ENCODE results near the gene HSD17B3. TPM values are rescaled to one million over a fixed set of nuclear protein-coding genes. Genes with fewer than 3 reads are reported as not detected.
"Not testable (repeated sequence)": the region's sequence is repeated elsewhere in the genome, so short reads cannot be mapped to it uniquely, and the experiment has no call there.

The HSD17B3 gene
- total RNA-seq, 3 donors from 2014 or later, result not detected

DNA sequence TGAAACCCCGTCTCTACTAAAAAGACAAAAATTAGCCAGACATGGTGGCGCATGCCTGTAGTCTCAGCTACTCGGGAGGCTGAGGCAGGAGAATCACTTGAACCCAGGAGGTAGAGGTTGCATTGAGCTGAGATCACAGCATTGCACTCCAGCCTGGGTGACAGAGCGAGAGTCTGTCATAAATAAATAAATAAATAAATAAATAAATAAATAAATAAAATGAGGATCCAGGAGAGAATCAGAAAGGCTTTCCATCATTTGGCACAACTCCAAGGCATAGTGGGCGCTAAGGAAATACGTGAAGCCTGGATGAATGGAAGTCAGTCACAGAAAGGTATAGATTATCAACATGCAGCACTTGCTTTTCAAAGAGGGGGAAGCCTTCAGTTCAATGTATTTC is 65.6 kb downstream of the HSD17B3 start:
- DNase-seq; H3K4me3 Mint-ChIP-seq; ATAC-seq; H3K4me1 Mint-ChIP-seq (ENCODE audit: low read depth); H3K9me3 Mint-ChIP-seq; H3K36me3 Mint-ChIP-seq (ENCODE audit: insufficient read depth): not testable (repeated sequence)
- H3K27me3 Mint-ChIP-seq (ENCODE audit: low read depth), result peaks cover 55% of the 10 kb centered on the region

DNA sequence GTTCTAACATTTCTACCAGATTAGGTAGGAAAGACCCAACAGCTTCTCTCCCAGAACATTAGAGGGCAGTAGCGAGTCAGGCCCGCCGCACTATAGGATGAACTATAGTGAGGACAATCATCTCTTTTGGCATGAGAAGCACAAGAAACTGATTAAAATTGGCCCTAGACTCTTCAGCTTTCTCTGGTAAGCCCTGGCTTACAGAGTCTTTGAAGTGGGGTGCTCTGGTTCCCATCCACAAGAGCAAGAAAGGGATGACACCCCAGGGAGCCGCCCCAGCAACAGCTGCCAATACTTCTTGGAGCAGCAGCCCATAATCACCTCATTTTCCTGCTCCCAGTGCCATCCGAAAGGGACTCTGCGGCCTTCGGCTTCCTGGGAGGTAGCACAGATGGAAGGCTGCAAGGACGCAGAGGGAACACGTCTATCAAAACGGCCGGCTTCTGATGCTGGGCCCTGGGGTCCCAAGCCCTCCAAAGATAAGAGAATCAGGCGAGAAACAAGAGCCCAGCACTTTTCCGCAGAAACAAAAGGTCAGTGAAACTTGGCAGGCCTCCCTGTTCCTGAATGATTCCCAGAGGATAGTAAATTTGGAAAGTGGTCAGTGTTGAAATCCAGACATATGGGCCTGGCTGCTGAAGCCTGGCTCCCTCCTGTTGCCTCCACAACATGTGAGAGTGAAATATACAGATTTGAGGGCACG is 69.3 kb downstream of the HSD17B3 start:
- Mint-ChIP-seq H3K36me3 (ENCODE audit: insufficient read depth) (no peaks in the 10 kb centered on the region), H3K4me1 (ENCODE audit: low read depth) (peaks cover 2% of the 10 kb centered on the region), H3K4me3 (no peak overlapping the region), H3K27me3 (ENCODE audit: low read depth) (peaks cover 28% of the 10 kb centered on the region), H3K9me3 (no peaks in the 10 kb centered on the region)
- peak; percentile 79 to 80 for ATAC-seq
- DNase-seq, result no peak

DNA sequence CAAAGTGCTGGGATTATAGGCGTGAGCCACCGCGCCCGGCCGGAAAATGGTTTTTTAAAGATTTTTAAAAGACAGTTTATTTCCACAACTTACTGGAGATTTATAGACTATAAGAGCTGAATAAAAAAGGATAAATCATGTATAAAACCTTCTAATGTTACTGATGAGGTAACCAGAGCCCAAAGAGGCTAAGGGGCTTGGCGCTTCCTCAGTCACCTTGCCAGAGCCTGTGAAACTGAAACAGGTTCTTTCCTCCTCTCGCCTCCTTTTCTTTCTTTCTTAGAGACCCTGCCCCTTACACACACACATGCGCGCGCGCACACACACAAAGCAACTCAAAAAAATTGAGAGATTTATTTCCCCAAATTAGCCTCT is 69.8 kb downstream of the HSD17B3 start:
- no peaks in the 10 kb centered on the region for H3K9me3 Mint-ChIP-seq
- DNase-seq, result no peak
- H3K4me1 Mint-ChIP-seq (ENCODE audit: low read depth), result peaks cover 2% of the 10 kb centered on the region
- no peak for ATAC-seq
- no peaks in the 10 kb centered on the region for H3K36me3 Mint-ChIP-seq (ENCODE audit: insufficient read depth)
- H3K27me3 Mint-ChIP-seq (ENCODE audit: low read depth), result peaks cover 23% of the 10 kb centered on the region
- H3K4me3 Mint-ChIP-seq, result no peak overlapping the region

DNA sequence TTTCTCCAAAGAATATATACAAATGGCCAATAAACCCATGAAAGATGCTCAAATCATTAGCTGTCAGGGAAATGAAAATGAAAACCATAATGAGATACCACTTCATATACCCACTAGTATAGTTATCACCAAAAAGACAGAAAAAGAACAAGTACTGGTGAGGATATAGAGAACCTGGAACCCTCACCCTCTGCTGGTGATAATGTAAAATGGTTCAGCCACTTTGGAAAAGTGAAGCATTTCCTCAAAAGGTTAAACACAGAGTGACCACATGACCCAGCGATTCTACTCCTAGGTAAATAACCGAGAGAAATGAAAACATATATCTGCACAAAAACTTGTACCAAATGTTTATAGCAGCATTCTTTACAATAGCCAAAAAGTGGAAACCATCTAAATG is 72.0 kb downstream of the HSD17B3 start:
- Mint-ChIP-seq H3K36me3 (ENCODE audit: insufficient read depth) (no peaks in the 10 kb centered on the region), H3K4me3 (no peak overlapping the region), H3K27me3 (ENCODE audit: low read depth) (peaks cover 19% of the 10 kb centered on the region), H3K4me1 (ENCODE audit: low read depth) (peaks cover 2% of the 10 kb centered on the region), H3K9me3 (no peaks in the 10 kb centered on the region)
- ATAC-seq (no peak), DNase-seq (no peak)

DNA sequence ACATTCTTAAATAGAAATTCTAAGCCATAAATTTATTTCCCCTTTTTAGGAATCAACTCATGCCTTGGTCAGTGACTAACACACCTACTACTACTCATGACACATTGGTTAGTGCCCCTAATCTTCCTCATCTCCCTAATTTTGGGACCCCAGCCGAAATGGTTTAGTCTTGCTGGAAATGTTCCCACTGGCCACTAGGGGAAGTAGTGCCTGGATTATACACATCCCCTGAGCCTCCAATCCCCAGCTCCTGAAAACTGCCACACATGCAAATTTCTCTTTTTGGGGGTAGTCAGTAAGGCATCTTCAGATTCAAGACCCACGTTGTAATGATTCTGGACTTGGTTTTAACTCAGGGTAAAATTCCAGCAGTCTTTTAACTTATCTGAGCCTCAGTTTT is 79.8 kb downstream of the HSD17B3 start:
- Mint-ChIP-seq H3K27me3 (ENCODE audit: low read depth) (peaks cover 43% of the 10 kb centered on the region), H3K4me3 (no peak overlapping the region), H3K4me1 (ENCODE audit: low read depth) (peaks cover 8% of the 10 kb centered on the region), H3K9me3 (peaks cover 10% of the 10 kb centered on the region), H3K36me3 (ENCODE audit: insufficient read depth) (no peaks in the 10 kb centered on the region)
- no peak for DNase-seq
- ATAC-seq, result no peak

DNA sequence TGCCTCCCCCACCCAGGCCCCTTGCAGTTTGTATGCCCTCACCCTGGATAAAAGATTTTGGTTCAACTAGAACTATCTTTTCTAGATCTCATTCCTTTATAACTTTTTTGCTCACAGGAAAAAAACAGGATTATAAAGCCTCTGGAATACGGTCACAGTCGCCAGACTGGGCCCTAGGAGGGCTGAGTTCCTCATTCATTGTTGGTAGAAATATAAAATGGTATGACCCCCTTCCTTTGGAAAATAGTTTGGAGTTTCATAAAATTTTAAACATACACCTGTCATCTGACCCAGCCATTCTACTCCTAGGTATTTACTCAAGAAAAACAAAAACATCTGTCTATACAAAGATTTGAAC is 82.1 kb downstream of the HSD17B3 start:
- no peaks in the 10 kb centered on the region for H3K36me3 Mint-ChIP-seq (ENCODE audit: insufficient read depth)
- peaks cover 8% of the 10 kb centered on the region for H3K4me1 Mint-ChIP-seq (ENCODE audit: low read depth)
- peaks cover 52% of the 10 kb centered on the region for H3K27me3 Mint-ChIP-seq (ENCODE audit: low read depth)
- DNase-seq, result no peak
- no peak overlapping the region for H3K4me3 Mint-ChIP-seq
- peaks cover 10% of the 10 kb centered on the region for H3K9me3 Mint-ChIP-seq
- no peak for ATAC-seq

DNA sequence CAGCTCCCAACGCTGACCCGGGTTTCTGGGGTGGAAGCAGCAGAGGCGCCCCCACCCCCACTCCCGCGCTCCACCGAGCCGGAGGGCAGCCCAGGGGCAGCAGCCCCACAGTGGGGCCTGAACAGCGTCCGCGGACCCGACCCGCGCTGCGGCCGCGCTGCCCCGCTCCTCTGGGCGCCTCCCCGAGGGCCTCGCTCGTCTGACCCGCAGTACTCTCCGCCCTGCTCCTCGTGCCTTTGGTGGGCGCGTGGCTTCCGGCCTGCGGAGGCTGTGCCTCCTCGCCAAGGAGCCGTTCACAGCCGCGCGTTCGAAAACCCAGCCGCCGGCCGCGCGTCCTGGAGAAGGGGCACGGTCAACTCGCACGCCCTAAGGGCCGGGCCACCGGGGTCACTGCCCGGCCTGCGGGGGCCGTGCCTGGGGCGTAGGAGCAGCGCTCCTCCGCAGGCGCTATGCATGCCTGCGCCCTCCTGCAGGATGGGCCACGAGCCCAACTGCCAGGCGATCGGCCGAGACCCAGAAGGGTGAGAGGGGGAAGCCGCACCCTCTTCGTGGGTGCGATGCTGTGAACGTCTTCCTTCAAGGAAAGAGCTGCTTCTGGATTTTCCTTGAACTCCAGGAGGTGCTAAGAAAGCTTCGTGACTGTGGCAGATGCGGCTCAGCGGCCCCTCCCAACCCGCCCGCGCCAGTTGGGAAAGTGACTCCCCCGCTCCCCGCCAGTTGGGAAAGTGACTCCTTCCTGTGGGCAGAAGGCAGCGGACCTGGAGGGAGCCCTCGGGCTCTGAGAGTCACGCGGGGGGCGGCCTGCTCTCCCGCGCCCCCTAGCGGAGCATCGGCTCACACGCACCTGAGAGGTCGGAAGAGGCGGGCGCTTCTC is 82.7 kb downstream of the HSD17B3 start:
- H3K27me3 Mint-ChIP-seq (ENCODE audit: low read depth), result peaks cover 50% of the 10 kb centered on the region
- peaks cover 8% of the 10 kb centered on the region for H3K4me1 Mint-ChIP-seq (ENCODE audit: low read depth)
- H3K9me3 Mint-ChIP-seq, result peaks cover 7% of the 10 kb centered on the region
- ATAC-seq (peak; percentile 12 to 36), DNase-seq (peak; percentile 45)
- no peak overlapping the region for H3K4me3 Mint-ChIP-seq
- H3K36me3 Mint-ChIP-seq (ENCODE audit: insufficient read depth), result no peaks in the 10 kb centered on the region

DNA sequence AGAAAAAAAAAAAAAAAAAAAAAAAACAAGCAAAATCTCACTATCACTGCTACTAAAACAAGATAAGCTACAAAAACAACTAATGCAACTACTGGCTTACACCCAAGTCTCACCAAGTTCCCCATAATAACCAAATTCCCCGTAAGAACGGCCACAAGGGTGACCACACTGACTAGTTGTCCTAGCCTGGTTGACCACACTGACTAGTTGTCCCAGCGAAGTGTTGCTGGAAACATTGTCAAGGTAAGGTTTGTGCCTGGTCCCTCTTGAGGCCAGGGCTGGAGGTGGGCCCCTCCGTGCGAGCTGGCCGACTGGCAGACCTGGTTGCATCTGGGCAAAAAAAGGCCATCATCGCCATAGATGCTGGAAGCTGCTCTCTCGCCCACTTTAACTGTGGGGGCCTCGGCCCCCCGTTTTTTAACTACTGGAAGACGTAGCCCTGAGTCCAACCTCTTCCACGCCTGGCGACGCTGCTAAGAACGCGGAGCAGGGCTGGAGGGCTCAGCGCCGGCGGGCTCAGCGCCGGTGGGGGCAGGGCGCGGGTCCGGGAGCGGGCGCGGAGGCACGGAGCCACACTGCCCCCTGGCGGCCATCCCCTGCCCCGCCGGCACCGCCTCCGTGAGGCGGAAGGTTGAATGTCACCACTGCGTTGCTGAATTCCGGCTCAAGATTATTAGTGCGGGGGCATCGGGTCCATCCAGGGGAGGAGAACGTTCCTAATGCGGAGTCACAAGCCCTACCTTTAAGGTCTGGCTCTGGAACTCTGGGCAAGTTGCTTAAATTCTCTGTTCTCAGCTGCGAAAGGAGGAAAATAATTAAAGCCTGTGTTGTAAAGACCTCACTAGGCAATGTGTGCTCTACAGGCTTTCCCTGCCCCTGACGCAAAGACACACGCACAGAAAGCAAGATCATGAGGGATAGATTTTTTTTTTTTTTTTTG is 84.0 kb downstream of the HSD17B3 start:
- DNase-seq (peak; percentile 76), ATAC-seq (peak; percentile 87 to 93)
- peak overlapping the region; percentile 64 for H3K4me3 Mint-ChIP-seq
- H3K4me1 Mint-ChIP-seq (ENCODE audit: low read depth), result peaks cover 8% of the 10 kb centered on the region
- no peaks in the 10 kb centered on the region for H3K9me3 Mint-ChIP-seq
- H3K36me3 Mint-ChIP-seq (ENCODE audit: insufficient read depth), result no peaks in the 10 kb centered on the region
- peaks cover 44% of the 10 kb centered on the region for H3K27me3 Mint-ChIP-seq (ENCODE audit: low read depth)

DNA sequence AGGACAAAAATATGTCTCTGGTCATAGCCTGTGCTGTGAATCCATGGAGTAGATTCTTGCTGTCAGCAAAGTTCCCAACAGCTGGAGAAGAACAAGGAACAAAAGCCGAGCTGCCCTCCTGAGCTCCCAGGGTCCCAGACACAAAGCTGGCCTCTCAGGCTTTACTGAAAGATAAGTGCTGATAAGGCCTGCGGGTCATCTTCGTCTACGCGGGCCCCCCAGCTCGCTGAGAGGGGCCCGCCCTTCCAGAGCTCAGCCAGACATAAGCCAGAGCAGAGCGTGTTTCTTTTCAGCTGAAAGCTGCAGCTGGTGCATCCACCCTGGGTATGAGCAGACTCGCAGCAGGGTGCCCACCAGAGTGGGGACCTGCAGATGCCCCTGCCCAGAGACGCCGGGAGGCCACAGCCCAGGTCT is 84.7 kb downstream of the HSD17B3 start:
- H3K4me1 Mint-ChIP-seq (ENCODE audit: low read depth), result peaks cover 8% of the 10 kb centered on the region
- no peaks in the 10 kb centered on the region for H3K9me3 Mint-ChIP-seq
- H3K36me3 Mint-ChIP-seq (ENCODE audit: insufficient read depth), result no peaks in the 10 kb centered on the region
- peak overlapping the region; percentile 40 for H3K4me3 Mint-ChIP-seq
- peaks cover 40% of the 10 kb centered on the region for H3K27me3 Mint-ChIP-seq (ENCODE audit: low read depth)
- no peak for DNase-seq
- ATAC-seq, result no peak

DNA sequence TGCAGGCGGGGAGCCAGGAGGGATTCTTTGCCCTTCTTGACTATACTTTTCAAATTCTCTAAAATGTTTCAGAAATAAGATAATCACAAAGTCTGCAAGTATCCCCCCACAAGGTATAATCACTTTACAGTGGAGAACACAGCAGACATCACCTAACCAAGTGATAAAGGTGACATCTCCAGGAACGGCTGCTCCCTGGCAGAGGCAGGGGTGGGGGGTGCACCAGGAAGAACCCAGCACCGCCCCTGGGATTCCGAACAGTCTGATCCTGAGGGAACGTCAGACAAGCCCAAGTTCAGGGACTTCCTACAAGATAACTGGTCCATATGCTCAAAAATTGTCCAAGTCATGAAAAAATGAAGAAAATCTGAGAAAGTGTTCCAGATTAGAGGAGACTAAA is 85.4 kb downstream of the HSD17B3 start:
- no peak for ATAC-seq
- no peaks in the 10 kb centered on the region for H3K36me3 Mint-ChIP-seq (ENCODE audit: insufficient read depth)
- H3K27me3 Mint-ChIP-seq (ENCODE audit: low read depth), result peaks cover 33% of the 10 kb centered on the region
- no peak overlapping the region for H3K4me3 Mint-ChIP-seq
- H3K4me1 Mint-ChIP-seq (ENCODE audit: low read depth), result peaks cover 8% of the 10 kb centered on the region
- no peak for DNase-seq
- H3K9me3 Mint-ChIP-seq, result no peaks in the 10 kb centered on the region

DNA sequence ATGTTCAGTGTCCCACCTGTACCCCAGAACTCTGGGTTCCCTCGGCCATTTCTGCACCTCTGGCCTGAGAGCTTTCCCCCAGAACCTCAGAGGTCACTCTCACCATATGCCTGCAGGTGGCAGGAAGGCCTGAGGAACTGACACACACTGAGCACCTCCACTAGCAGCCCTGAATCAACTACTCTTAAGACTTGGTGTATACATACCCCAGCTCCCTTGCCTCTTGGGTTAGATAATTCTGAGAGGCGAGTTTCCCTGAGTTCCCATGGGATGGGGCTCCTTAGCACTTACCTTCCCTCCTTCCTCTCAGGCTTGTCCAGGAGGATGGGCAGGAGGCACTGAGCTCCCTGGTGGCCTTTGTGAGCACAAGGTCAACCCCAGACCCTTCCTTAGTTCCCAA is 86.1 kb downstream of the HSD17B3 start:
- H3K36me3 Mint-ChIP-seq (ENCODE audit: insufficient read depth), result no peaks in the 10 kb centered on the region
- peaks cover 40% of the 10 kb centered on the region for H3K27me3 Mint-ChIP-seq (ENCODE audit: low read depth)
- H3K4me1 Mint-ChIP-seq (ENCODE audit: low read depth), result peaks cover 8% of the 10 kb centered on the region
- ATAC-seq (no peak), DNase-seq (no peak)
- no peaks in the 10 kb centered on the region for H3K9me3 Mint-ChIP-seq
- H3K4me3 Mint-ChIP-seq, result no peak overlapping the region

DNA sequence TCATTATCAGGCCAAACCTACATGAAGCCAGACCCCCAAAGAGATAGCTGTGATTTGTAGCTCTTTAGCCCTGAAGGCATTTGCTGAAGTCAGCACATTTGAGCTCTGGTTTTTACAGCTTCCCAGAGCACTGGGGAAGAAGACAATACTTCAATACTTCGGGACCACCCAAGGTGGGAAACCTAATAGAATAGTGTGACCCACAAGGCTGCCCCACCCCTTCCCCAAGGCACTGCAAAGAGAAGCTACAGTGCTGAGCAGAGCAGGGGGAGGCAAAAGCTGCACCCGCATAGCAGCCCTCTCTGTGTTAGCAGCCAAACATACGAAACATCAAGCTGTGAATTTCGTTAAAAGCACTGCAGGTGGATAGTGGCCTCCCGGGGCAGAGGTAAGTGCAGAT is 87.3 kb downstream of the HSD17B3 start:
- Mint-ChIP-seq H3K27me3 (ENCODE audit: low read depth) (peaks cover 33% of the 10 kb centered on the region), H3K9me3 (no peaks in the 10 kb centered on the region), H3K36me3 (ENCODE audit: insufficient read depth) (no peaks in the 10 kb centered on the region), H3K4me1 (ENCODE audit: low read depth) (peaks cover 8% of the 10 kb centered on the region), H3K4me3 (no peak overlapping the region)
- ATAC-seq, result no peak
- DNase-seq, result no peak

DNA sequence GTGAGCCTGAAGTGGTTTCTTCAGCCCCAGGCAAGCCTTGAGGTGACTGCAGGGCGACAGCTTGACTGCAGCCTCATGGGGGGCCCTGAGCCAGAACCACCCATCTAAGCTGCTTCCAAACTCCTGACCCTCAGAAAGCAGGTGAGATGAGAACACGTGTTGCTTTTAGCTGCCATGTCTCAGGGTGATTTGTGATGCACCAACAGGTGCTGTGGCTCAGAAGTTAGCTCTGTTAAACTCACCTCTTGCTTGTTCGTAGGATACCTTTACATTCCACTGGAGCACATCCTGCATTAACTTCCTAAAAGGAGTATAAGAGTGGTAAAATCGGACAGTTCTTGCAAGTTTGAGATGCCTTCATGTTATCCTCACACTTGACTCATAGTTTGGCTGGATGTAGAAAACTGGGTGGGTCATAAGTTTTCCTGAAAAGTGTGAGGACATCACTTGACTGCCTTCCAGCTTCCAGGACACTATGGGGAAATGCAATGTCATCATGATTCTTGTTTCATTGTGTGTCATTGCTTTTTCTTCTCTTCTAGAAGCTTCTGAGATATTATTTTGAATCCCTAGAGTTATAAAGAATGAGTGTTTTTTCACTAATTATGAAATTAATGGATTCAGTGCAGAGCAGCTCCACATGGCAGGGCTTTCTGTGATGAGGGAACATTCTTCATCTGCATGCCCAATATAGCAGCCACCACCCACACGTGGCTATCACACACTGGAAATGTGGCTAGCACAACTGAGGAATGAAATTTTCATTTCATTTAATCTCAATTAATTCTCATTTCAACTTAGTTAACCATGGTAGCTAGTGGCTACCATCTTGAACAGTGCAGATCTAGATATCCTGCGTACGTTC is 92.3 kb downstream of the HSD17B3 start:
- H3K4me1 Mint-ChIP-seq (ENCODE audit: low read depth), result no peaks in the 10 kb centered on the region
- no peaks in the 10 kb centered on the region for H3K36me3 Mint-ChIP-seq (ENCODE audit: insufficient read depth)
- ATAC-seq (no peak), DNase-seq (no peak)
- H3K9me3 Mint-ChIP-seq, result no peaks in the 10 kb centered on the region
- H3K4me3 Mint-ChIP-seq, result no peak overlapping the region
- H3K27me3 Mint-ChIP-seq (ENCODE audit: low read depth), result peaks cover 9% of the 10 kb centered on the region

All from activated T-cell treated with anti-CD3 and anti-CD28 coated beads, Interleukin-2, amount 50 U/mL, for 4 hours (primary cell).